SW480 (cell line): ENCODE measurements around the gene TRPM2.

Experiments used
- DNase-seq: peaks from one replicate; pipeline ENCODE4 v3.0.0-alpha.2; 2016; ENCODE audit warnings: low spot score

The TRPM2 gene

GRCh38 chr21:44485254-44485793, 131.9 kb downstream of the TRPM2 start:
- DNase-seq: no peak

GRCh38 chr21:44485796-44486195, 132.4 kb downstream of the TRPM2 start:
- no peak for DNase-seq

GRCh38 chr21:44486302-44486701, 132.9 kb downstream of the TRPM2 start:
- DNase-seq: no peak

GRCh38 chr21:44487831-44488230, 134.4 kb downstream of the TRPM2 start:
- no peak for DNase-seq

GRCh38 chr21:44489962-44490361, 136.5 kb downstream of the TRPM2 start:
- no peak for DNase-seq

GRCh38 chr21:44490405-44490804, 137.0 kb downstream of the TRPM2 start:
- no peak for DNase-seq

GRCh38 chr21:44490816-44491215, 137.4 kb downstream of the TRPM2 start:
- DNase-seq: no peak
